HepG2 (cell line): ENCODE data around the gene HBQ1. TPM values are rescaled to one million over a fixed set of nuclear protein-coding genes. Genes with fewer than 3 reads are reported as not detected.

Experiments used
- ATAC-seq: fragments of 200-7000 bp; cut with Tn5 transposase; 3 replicates; pipeline ENCODE4 v1.9.1; 2020; ENCODE audit warnings: mild to moderate bottlenecking, moderate library complexity
- BruUV-seq: library from RNA; stranded (reverse); fragments of 400-500 nt; replicated peaks from 2 replicates; lab custom pipeline; 2021; lab: Mats Ljungman, UMichigan
- CTCF ChIA-PET: fragments of 300-600 bp; formaldehyde crosslinking; extraction: SDS; loops from one replicate; lab custom pipeline; 2021; ENCODE audit warnings: low total read pairs, inconsistent platforms, low intra/inter-chr PET ratio; lab: Yijun Ruan, JAX
- POLR2A ChIA-PET: fragments of 350-600 bp; sonication (Branson Sonifier 250); formaldehyde crosslinking; loops from one replicate; lab custom pipeline; 2020; ENCODE audit warnings: antibody characterized with exemption, inconsistent platforms; lab: Yijun Ruan, JAX
- DNase-seq: peaks from one replicate; pipeline ENCODE4 v3.0.0-alpha.2; 2015; ENCODE audit warnings: low spot score
- FAIRE-seq: peaks from 3 replicates; lab custom pipeline; 2011; peaks lifted over from hg19 to GRCh38; lab: Jason Lieb, UNC
- H2AFZ ChIP-seq: one replicate; pipeline ENCODE4 v1.6.1; 2011; ENCODE audit warnings: low read length, inconsistent platforms
- H3K27ac ChIP-seq: fragments of 300-600 bp; 3 replicates; pipeline ENCODE4 v1.8.0; 2011; ENCODE audit warnings: mixed run types, mild to moderate bottlenecking, mixed read lengths, low read length, inconsistent platforms; ENCODE audit not compliant: insufficient read depth; ENCODE audit errors: extremely low read length
- H3K27me3 ChIP-seq, 2 experiments: fragments of 200-600 bp in 1 of 2; 2 replicates in 1 of 2; 3 replicates in 1 of 2; pipeline versions ENCODE4 v1.6.0 to v1.8.0; 2011; ENCODE audit warnings: low read length in 2 of 2, mild to moderate bottlenecking in 2 of 2, moderate library complexity in 2 of 2, inconsistent platforms in 1 of 2; ENCODE audit not compliant: insufficient read depth in 2 of 2, control insufficient read depth in 1 of 2
- H3K36me3 ChIP-seq, 2 experiments: fragments of 200-600 bp in 1 of 2; replicated peaks in 1 of 2; 2 replicates in 1 of 2; 3 replicates in 1 of 2; pipeline versions ENCODE4 v1.5.1 to v1.8.0; 2011; ENCODE audit warnings: low read length in 2 of 2, inconsistent platforms in 1 of 2; ENCODE audit not compliant: insufficient read depth in 2 of 2, control insufficient read depth in 1 of 2
- H3K4me1 ChIP-seq: 2 replicates; pipeline ENCODE4 v1.5.1; 2012; ENCODE audit warnings: low read length, inconsistent platforms; ENCODE audit not compliant: insufficient read depth
- H3K4me2 ChIP-seq: 2 replicates; pipeline ENCODE4 v1.6.0; 2011; ENCODE audit warnings: low read depth, low read length, inconsistent platforms
- H3K4me3 ChIP-seq, 3 experiments: fragments of 200-600 bp in 1 of 3; sonication (generic), shearing (Covaris generic) in 1 of 3; replicated peaks in 1 of 3; 2 replicates each; pipeline ENCODE4 v1.5.1; 2011 to 2016; ENCODE audit warnings: low read length in 3 of 3, inconsistent platforms in 2 of 3, low read depth in 2 of 3, mild to moderate bottlenecking in 2 of 3, control low read depth in 1 of 3, mixed read lengths in 1 of 3; ENCODE audit not compliant: insufficient read depth in 1 of 3
- H3K79me2 ChIP-seq: one replicate; pipeline ENCODE4 v1.6.1; 2011; ENCODE audit warnings: low read length, inconsistent platforms; ENCODE audit not compliant: insufficient read depth
- H3K9ac ChIP-seq: 2 replicates; pipeline ENCODE4 v1.6.0; 2011; ENCODE audit warnings: mild to moderate bottlenecking, low read depth, low read length, inconsistent platforms; ENCODE audit not compliant: insufficient read depth
- H3K9me3 ChIP-seq: 2 replicates; pipeline ENCODE4 v1.5.1; 2012; ENCODE audit warnings: mild to moderate bottlenecking, low read length
- H4K20me1 ChIP-seq: 2 replicates; pipeline ENCODE4 v1.6.0; 2011; ENCODE audit warnings: inconsistent platforms, mild to moderate bottlenecking, low read length, moderate library complexity; ENCODE audit not compliant: insufficient read depth
- EZH2 ChIP-seq: conservative IDR thresholded peaks from 2 replicates; pipeline ENCODE4 v1.6.1; 2012; ENCODE audit warnings: mild to moderate bottlenecking, low read depth, low read length, moderate library complexity
- FOXK1 ChIP-seq: sonication (generic); formaldehyde crosslinking; IDR thresholded peaks from 2 replicates; pipeline ENCODE4 v1.4.0; 2020; ENCODE audit warnings: low read depth, missing genetic modification reagents, borderline replicate concordance
- KDM2A ChIP-seq: sonication (generic); formaldehyde crosslinking; IDR thresholded peaks from 2 replicates; pipeline ENCODE4 v1.4.0; 2020; ENCODE audit warnings: low read depth, missing genetic modification reagents, borderline replicate concordance
- KDM5B ChIP-seq: sonication (generic); formaldehyde crosslinking; IDR thresholded peaks from 2 replicates; pipeline ENCODE4 v1.4.0; 2020; ENCODE audit warnings: missing genetic modification reagents, mild to moderate bottlenecking, borderline replicate concordance
- MIER3 ChIP-seq: IDR thresholded peaks from 2 replicates; pipeline ENCODE4 v1.6.1; 2016; ENCODE audit warnings: missing compliant biosample characterization, borderline replicate concordance
- MTA3 ChIP-seq: sonication (generic); formaldehyde crosslinking; IDR thresholded peaks from 2 replicates; pipeline ENCODE4 v1.4.0; 2020; ENCODE audit warnings: missing genetic modification reagents
- NFIB ChIP-seq: sonication (generic); formaldehyde crosslinking; IDR thresholded peaks from 2 replicates; pipeline ENCODE4 v1.9.0; 2021; ENCODE audit warnings: missing genetic modification reagents, mild to moderate bottlenecking, borderline replicate concordance
- PRMT3 ChIP-seq: sonication (generic); formaldehyde crosslinking; IDR thresholded peaks from 2 replicates; pipeline ENCODE4 v1.8.1; 2022; ENCODE audit warnings: low read depth, mild to moderate bottlenecking, moderate library complexity, missing genetic modification reagents, borderline replicate concordance
- REXO4 ChIP-seq: sonication (generic); formaldehyde crosslinking; IDR thresholded peaks from 2 replicates; pipeline ENCODE4 v1.8.0; 2022; ENCODE audit warnings: missing genetic modification reagents, mild to moderate bottlenecking, borderline replicate concordance
- SP140L ChIP-seq: sonication (generic); formaldehyde crosslinking; IDR thresholded peaks from 2 replicates; pipeline ENCODE4 v1.4.0; 2020; ENCODE audit warnings: missing genetic modification reagents, borderline replicate concordance
- ZBTB46 ChIP-seq: sonication (generic); formaldehyde crosslinking; IDR thresholded peaks from 2 replicates; pipeline ENCODE4 v1.4.0; 2020; ENCODE audit warnings: mild to moderate bottlenecking, missing genetic modification reagents, borderline replicate concordance
- ZNF264 ChIP-seq: sonication (generic); formaldehyde crosslinking; IDR thresholded peaks from 2 replicates; pipeline ENCODE4 v1.4.0; 2020; ENCODE audit warnings: missing genetic modification reagents
- ZNF790 ChIP-seq: sonication (generic); formaldehyde crosslinking; IDR thresholded peaks from 2 replicates; pipeline ENCODE4 v1.8.0; 2022; ENCODE audit warnings: missing genetic modification reagents, mild to moderate bottlenecking, borderline replicate concordance
- WGBS: methylation state at CpG from one replicate; pipeline ENCODE4 v1.1.6; 2017; ENCODE audit warnings: low lambda C conversion rate; 5-methylcytosine and 5-hydroxymethylcytosine counted together
- in situ Hi-C: cut with HindIII; loops from 2 replicates; pipeline ENCODE4 v1.10.0; 2017; ENCODE audit warnings: low pct_unique_long_range_greater_than_20kb; ENCODE audit not compliant: extremely low pct_ligation_motif_present
- intact Hi-C: fragments of 100-400 bp; cut with micrococcal nuclease; formaldehyde crosslinking; loops from one replicate; pipeline ENCODE4 v1.10.0; 2022; ENCODE audit not compliant: unreplicated experiment
- polyA plus RNA-seq, 8 experiments: library from polyadenylated mRNA; depleted of rRNA in 3 of 8; stranded (reverse) in 7 of 8; unstranded in 1 of 8; fragments of >200 nt; fragmentation: Illumina TruSeq in 4 of 8; extraction: Trizol in 4 of 8; gene quantifications; 2 replicates each; pipeline versions ENCODE4 v1.2.1 to v1.2.3, GENCODE V29; 2011 to 2016; ENCODE audit warnings: low read depth in 4 of 8, missing spikeins in 1 of 8, mixed read lengths in 1 of 8; ENCODE audit not compliant: insufficient read depth in 1 of 8
- total RNA-seq, 5 experiments: library from RNA; depleted of rRNA; stranded (reverse); fragments of >200 nt; fragmentation: Illumina TruSeq; extraction: Trizol; gene quantifications; 2 replicates each; pipeline ENCODE4 v1.2.3, GENCODE V29; 2016; ENCODE audit warnings: low read depth in 1 of 5

The HBQ1 gene
- total and polyA plus RNA-seq, 2 of the 13 experiments (the other 11 are each of a cell fraction or from before 2014, with no cell fraction given) = 4.9 to 7.4 TPM

GRCh38 chr16:164827-165538, 15.3 kb upstream of the HBQ1 start:
- H3K27ac ChIP-seq = no peak overlapping the region
- no peaks in the 10 kb centered on the region for H3K36me3 ChIP-seq
- ATAC-seq (no peak), DNase-seq (no peak), FAIRE-seq (no peak)
- in situ Hi-C loops (no loop called here), intact Hi-C loops (no loop called here)
- H3K27me3 ChIP-seq = peaks cover 23 to 62% of the 10 kb centered on the region in 2 experiments
- H3K79me2 ChIP-seq = no peaks in the 10 kb centered on the region
- H3K4me3 ChIP-seq = peak overlapping the region in 2 of 3 experiments; percentile 20 to 54; a peak in 1 of 6 replicates
- ChIA-PET POLR2A (no interaction called here), CTCF (no interaction called here)
- no TSS peak for BruUV-seq
- WGBS = 44% methylated on average over 25 of the region's 77 CpGs
- no peak overlapping the region for H2AFZ ChIP-seq
- peaks cover 3% of the 10 kb centered on the region; the same call in 1 of the 2 replicates for H4K20me1 ChIP-seq
- TF ChIP-seq MIER3 (CRISPR knock-in tag) (no peak), FOXK1 (CRISPR knock-in tag) (no peak), ZNF264 (no peak)
- H3K9me3 ChIP-seq = no peaks in the 10 kb centered on the region
- H3K4me2 ChIP-seq = peak overlapping the region; percentile 51
- H3K4me1 ChIP-seq = peaks cover 38% of the 10 kb centered on the region
- H3K9ac ChIP-seq = no peak overlapping the region

- no peak within 1 kb of the TSS for H2AFZ ChIP-seq
- ChIA-PET CTCF (no interaction called here), POLR2A (no interaction called here)
- no peak for DNase-seq
- peak within 1 kb of the TSS; percentile 51 for H3K4me2 ChIP-seq
- peaks cover 3% of the 10 kb centered on the region; the same call in 1 of the 2 replicates for H4K20me1 ChIP-seq
- 6% methylated on average over 32 of the region's 75 CpGs for WGBS
- in situ Hi-C loops = no loop called here
- ATAC-seq = no peak
- no peaks in the 10 kb centered on the region for H3K79me2 ChIP-seq
- H3K4me3 ChIP-seq = peak within 1 kb of the TSS in 2 of 3 experiments; percentile 20 to 54; a peak in 1 of 6 replicates
- H3K36me3 ChIP-seq = no peaks in the 10 kb centered on the region
- peaks cover 38% of the 10 kb centered on the region for H3K4me1 ChIP-seq
- BruUV-seq = no TSS peak
- H3K9me3 ChIP-seq = no peaks in the 10 kb centered on the region
- intact Hi-C loops = no loop called here
- no peak within 1 kb of the TSS for H3K27ac ChIP-seq
- FAIRE-seq = no peak
- peaks cover 23 to 58% of the 10 kb centered on the region in 2 experiments for H3K27me3 ChIP-seq
- no peak within 1 kb of the TSS for H3K9ac ChIP-seq
- TF ChIP-seq KDM5B (CRISPR knock-in tag) (0 out of 2 replicates have a peak, but pooled peaks have one; percentile 37), SP140L (CRISPR knock-in tag) (no peak), ZNF790 (CRISPR knock-in tag) (no peak), KDM2A (CRISPR knock-in tag) (no peak), MTA3 (CRISPR knock-in tag) (no peak), NFIB (CRISPR knock-in tag) (no peak), ZBTB46 (CRISPR knock-in tag) (no peak), REXO4 (CRISPR knock-in tag) (no peak), EZH2 (peak; percentile 81), PRMT3 (CRISPR knock-in tag) (no peak)
These were observed 14.5 kb upstream of the HBQ1 start, which contains the start of gene HBM for GRCh38 chr16:165539-166374. TSS of gene HBM (plus strand) at chr16:165978. CDS start at chr16:165998, 20 bp downstream.
